NB4 (cell line): ENCODE measurements around the gene DAPK3.

Experiments used
- POLR2A ChIP-seq: IDR thresholded peaks from 2 replicates; pipeline ENCODE4 v1.6.1; 2011; ENCODE audit warnings: mild to moderate bottlenecking; ENCODE audit not compliant: insufficient read length; ENCODE audit errors: extremely low read depth
- TF ChIP-seq, protein P1 (sequence below): IDR thresholded peaks from one replicate; pipeline ENCODE4 v1.5.1; 2012; ENCODE audit warnings: low read depth, low read length
- TF ChIP-seq, protein P2 (sequence below): IDR thresholded peaks from 2 replicates; pipeline ENCODE4 v1.6.1; 2011; ENCODE audit warnings: low read depth, low read length

DNA sequence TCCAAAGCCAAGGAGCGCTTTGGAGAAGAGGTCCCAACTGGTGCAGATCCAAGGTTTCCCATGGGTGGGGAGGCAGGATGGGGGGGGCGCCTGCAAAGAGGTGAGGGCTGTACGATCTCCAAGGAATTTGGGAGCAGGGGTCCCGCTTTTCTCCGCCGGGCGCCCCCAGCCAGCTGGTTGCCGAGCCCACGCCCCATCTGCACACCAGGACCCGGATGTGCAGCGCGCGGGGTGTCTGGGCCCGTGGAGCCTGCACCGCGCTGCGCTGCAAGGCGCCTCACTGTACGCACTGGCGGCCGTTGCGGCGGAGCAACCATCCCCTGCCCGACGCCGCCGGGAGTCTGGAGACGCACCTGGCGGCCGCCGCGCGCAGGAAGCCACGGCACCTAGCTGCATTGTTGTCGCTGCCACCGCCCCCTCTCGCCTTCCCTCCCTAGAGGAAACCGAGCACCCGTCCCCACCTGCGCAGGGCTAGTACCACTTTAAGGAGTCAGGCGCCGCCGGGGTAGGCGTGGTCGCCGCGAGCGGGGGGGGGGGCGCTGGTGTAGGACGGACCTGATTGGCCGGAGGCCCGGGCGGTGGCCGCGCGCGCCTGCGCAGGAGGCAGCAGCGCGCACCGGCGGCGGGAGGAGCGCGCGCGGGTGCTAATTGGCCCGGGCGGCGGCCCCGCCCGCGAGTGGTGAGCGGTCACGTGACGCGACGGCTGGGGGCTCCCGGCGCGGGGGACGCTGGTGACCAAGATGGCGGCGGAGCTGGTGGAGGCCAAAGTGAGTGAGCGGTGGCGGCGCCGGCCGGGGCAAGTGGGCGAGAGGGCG lies 36.3 kb upstream of the DAPK3 start, which contains the start of gene PIAS4:
- TF ChIP-seq, protein P1, sequence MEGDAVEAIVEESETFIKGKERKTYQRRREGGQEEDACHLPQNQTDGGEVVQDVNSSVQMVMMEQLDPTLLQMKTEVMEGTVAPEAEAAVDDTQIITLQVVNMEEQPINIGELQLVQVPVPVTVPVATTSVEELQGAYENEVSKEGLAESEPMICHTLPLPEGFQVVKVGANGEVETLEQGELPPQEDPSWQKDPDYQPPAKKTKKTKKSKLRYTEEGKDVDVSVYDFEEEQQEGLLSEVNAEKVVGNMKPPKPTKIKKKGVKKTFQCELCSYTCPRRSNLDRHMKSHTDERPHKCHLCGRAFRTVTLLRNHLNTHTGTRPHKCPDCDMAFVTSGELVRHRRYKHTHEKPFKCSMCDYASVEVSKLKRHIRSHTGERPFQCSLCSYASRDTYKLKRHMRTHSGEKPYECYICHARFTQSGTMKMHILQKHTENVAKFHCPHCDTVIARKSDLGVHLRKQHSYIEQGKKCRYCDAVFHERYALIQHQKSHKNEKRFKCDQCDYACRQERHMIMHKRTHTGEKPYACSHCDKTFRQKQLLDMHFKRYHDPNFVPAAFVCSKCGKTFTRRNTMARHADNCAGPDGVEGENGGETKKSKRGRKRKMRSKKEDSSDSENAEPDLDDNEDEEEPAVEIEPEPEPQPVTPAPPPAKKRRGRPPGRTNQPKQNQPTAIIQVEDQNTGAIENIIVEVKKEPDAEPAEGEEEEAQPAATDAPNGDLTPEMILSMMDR = no peak
- TF ChIP-seq, protein P2, sequence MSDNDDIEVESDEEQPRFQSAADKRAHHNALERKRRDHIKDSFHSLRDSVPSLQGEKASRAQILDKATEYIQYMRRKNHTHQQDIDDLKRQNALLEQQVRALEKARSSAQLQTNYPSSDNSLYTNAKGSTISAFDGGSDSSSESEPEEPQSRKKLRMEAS = peak; percentile 54
- peak; percentile 42 for TF ChIP-seq POLR2A
